KBM-7 (cell line): ENCODE data around the gene L2HGDH.
A peak's percentile ranks its signal among the peaks of the same experiment; 100 is the strongest.
"Not testable (repeated sequence)": the region's sequence is repeated elsewhere in the genome, so short reads cannot be mapped to it uniquely, and the experiment has no call there.

Source experiments
- DNase-seq: peaks from one replicate; pipeline ENCODE4 v3.0.0-alpha.2; 2015
- in situ Hi-C: fragments of 300-500 bp; cut with MboI; formaldehyde crosslinking; loops from 2 replicates; pipeline ENCODE4 v1.14.3; 2020; ENCODE audit warnings: low sequenced_read_pairs, low pct_unique_long_range_greater_than_20kb, mixed read lengths

Gene L2HGDH

GRCh38 chr14:50311972-50312733 lies at the start of gene L2HGDH, which contains the start of gene DMAC2L:
L2HGDH (minus strand) TSS chr14:50312229; CDS start chr14:50312150, 79 bp downstream.
DMAC2L (plus strand) TSS chr14:50312324; CDS start chr14:50321488, 9,164 bp downstream.
- in situ Hi-C loops, result no loop called here
- DNase-seq, result peak; percentile 96

- in situ Hi-C loops, result no loop called here
- DNase-seq, result no peak
Observed at GRCh38 chr14:50360851-50361250, 48.8 kb upstream of the L2HGDH start.

- in situ Hi-C loops, result no loop called here
- DNase-seq, result no peak
Observed at GRCh38 chr14:50360093-50360492, 48.1 kb upstream of the L2HGDH start.

- in situ Hi-C loops, result no loop called here
- no peak for DNase-seq
Observed at GRCh38 chr14:50359631-50360030, 47.6 kb upstream of the L2HGDH start.

GRCh38 chr14:50357753-50358395 lies 45.8 kb upstream of the L2HGDH start:
- in situ Hi-C loops, result no loop called here
- no peak for DNase-seq

- in situ Hi-C loops, result no loop called here
- DNase-seq, result peak; percentile 21
Observed at GRCh38 chr14:50357124-50357523, 45.1 kb upstream of the L2HGDH start.

GRCh38 chr14:50356283-50356682 lies 44.3 kb upstream of the L2HGDH start:
- in situ Hi-C loops, DNase-seq: not testable (repeated sequence)

GRCh38 chr14:50355692-50356091 lies 43.7 kb upstream of the L2HGDH start:
- in situ Hi-C loops, result no loop called here
- no peak for DNase-seq

- in situ Hi-C loops, result no loop called here
Observed at GRCh38 chr14:50354527-50354926, 42.5 kb upstream of the L2HGDH start.

GRCh38 chr14:50353126-50353525 lies 41.1 kb upstream of the L2HGDH start:
- in situ Hi-C loops, result no loop called here
- DNase-seq, result no peak

More at GRCh38 chr14:50354527-50354926, 42.5 kb upstream of the L2HGDH start:
- DNase-seq, result no peak

GRCh38 chr14:50352584-50352983 lies 40.6 kb upstream of the L2HGDH start:
- in situ Hi-C loops, result no loop called here
- no peak for DNase-seq

GRCh38 chr14:50350975-50351374 lies 38.9 kb upstream of the L2HGDH start:
- DNase-seq, result peak; percentile 67
- in situ Hi-C loops, result no loop called here

- in situ Hi-C loops, result loop anchor here (25.0 kb wide), 1 partner anchor 188 kb away; the partner anchor contains the start of gene MAP4K5
- no peak for DNase-seq
Observed at GRCh38 chr14:50348933-50349332, 36.9 kb upstream of the L2HGDH start.

GRCh38 chr14:50347521-50347920 lies 35.5 kb upstream of the L2HGDH start:
- in situ Hi-C loops, result loop anchor here (25.0 kb wide), 1 partner anchor 190 kb away; the partner anchor contains the start of gene MAP4K5
- DNase-seq, result no peak

GRCh38 chr14:50345846-50346422 lies 33.9 kb upstream of the L2HGDH start:
- in situ Hi-C loops, result loop anchor here (25.0 kb wide), 1 partner anchor 191 kb away; the partner anchor contains the start of gene MAP4K5
- no peak for DNase-seq

GRCh38 chr14:50344876-50345563 lies 33.0 kb upstream of the L2HGDH start:
- in situ Hi-C loops, result loop anchor here (25.0 kb wide), 1 partner anchor 192 kb away; the partner anchor contains the start of gene MAP4K5
- no peak for DNase-seq

- DNase-seq, result no peak
- in situ Hi-C loops, result loop anchor here (25.0 kb wide), 1 partner anchor 193 kb away; the partner anchor contains the start of gene MAP4K5
Observed at GRCh38 chr14:50344116-50344775, 32.2 kb upstream of the L2HGDH start.

GRCh38 chr14:50343434-50343833 lies 31.4 kb upstream of the L2HGDH start:
- DNase-seq, result no peak
- in situ Hi-C loops, result loop anchor here (25.0 kb wide), 1 partner anchor 194 kb away; the partner anchor contains the start of gene MAP4K5
